ENCODE measurements around the gene CEACAM19.

CEACAM19 gene

DNA sequence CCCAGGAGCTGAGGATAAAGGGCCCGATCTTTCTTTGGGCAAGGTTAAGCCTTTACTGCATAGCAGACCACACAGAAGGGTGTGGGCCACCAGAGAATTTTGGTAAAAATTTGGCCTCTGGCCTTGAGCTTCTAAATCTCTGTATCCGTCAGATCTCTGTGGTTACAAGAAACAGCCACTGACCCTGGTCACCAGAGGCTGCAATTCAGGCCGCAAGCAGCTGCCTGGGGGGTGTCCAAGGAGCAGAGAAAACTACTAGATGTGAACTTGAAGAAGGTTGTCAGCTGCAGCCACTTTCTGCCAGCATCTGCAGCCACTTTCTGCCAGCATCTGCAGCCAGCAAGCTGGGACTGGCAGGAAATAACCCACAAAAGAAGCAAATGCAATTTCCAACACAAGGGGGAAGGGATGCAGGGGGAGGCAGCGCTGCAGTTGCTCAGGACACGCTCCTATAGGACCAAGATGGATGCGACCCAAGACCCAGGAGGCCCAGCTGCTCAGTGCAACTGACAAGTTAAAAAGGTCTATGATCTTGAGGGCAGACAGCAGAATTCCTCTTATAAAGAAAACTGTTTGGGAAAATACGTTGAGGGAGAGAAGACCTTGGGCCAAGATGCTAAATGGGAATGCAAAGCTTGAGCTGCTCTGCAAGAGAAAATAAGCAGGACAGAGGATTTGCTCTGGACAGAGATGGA lies 8.4 kb upstream of the CEACAM19 start:
- no peak overlapping the region for H3K27ac ChIP-seq
- TF ChIP-seq, protein P1, sequence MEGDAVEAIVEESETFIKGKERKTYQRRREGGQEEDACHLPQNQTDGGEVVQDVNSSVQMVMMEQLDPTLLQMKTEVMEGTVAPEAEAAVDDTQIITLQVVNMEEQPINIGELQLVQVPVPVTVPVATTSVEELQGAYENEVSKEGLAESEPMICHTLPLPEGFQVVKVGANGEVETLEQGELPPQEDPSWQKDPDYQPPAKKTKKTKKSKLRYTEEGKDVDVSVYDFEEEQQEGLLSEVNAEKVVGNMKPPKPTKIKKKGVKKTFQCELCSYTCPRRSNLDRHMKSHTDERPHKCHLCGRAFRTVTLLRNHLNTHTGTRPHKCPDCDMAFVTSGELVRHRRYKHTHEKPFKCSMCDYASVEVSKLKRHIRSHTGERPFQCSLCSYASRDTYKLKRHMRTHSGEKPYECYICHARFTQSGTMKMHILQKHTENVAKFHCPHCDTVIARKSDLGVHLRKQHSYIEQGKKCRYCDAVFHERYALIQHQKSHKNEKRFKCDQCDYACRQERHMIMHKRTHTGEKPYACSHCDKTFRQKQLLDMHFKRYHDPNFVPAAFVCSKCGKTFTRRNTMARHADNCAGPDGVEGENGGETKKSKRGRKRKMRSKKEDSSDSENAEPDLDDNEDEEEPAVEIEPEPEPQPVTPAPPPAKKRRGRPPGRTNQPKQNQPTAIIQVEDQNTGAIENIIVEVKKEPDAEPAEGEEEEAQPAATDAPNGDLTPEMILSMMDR (IDR thresholded peaks at IDR 0.05): no peak
- H3K4me2 ChIP-seq (ENCODE audit: low read length): no peak overlapping the region
- H2AFZ ChIP-seq: no peak overlapping the region
- H3K4me3 ChIP-seq (ENCODE audit: low read depth, low read length): no peak overlapping the region
- no peaks in the 10 kb centered on the region for H3K36me3 ChIP-seq (ENCODE audit: control insufficient read depth, insufficient read depth, low read length)
- H3K79me2 ChIP-seq: no peaks in the 10 kb centered on the region
- no peak overlapping the region for H3K9ac ChIP-seq
- H3K4me1 ChIP-seq: no peaks in the 10 kb centered on the region
- no peaks in the 10 kb centered on the region for H3K9me3 ChIP-seq (ENCODE audit: control insufficient read depth, low read length)
- no peaks in the 10 kb centered on the region for H3K27me3 ChIP-seq (ENCODE audit: control insufficient read depth, insufficient read depth, low read length)

DNA sequence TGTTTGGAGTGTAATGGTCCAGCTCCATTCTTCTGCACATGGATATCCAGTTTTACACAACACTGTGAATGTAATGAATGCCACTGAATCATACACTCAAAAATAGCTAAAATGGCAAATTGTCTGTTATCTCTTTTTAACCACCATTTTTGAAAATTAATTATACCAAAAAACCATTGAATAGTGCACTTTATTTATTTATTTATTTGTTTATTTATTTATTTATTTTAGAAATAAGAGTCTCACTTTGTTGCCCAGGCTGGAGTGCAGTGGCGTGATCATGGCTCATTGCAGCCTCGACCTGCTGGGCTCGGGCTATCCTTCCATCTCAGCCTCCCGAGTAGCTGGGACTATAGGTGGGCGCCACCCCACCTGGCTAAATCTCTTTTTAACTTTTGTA lies 7.3 kb upstream of the CEACAM19 start:
- H3K36me3 ChIP-seq (ENCODE audit: control insufficient read depth, insufficient read depth, low read length): no peaks in the 10 kb centered on the region

DNA sequence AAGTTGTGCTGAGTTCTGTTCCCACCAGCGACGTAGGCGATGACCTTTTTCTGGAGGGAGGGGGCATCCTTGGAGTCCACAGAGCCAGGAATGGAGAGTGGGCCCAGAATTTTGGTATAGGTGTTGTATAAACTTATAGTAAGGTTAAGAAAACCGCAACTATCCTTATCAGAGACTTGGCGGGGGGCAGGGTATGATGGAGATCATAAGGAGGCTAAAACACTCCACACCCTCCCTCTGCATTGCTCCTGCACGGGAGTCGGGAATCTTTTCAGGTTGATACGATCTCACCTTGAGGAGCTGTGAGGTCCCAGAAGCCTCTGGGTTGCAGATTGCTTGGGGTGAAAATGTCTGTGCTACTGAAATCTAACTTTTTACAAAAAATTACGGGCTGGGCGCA lies 6.3 kb upstream of the CEACAM19 start:
- Histone ChIP-seq H3K9ac (no peak overlapping the region), H3K36me3 (ENCODE audit: control insufficient read depth, insufficient read depth, low read length) (no peaks in the 10 kb centered on the region), H3K27me3 (ENCODE audit: control insufficient read depth, insufficient read depth, low read length) (no peaks in the 10 kb centered on the region), H2AFZ (no peak overlapping the region), H3K9me3 (ENCODE audit: control insufficient read depth, low read length) (no peaks in the 10 kb centered on the region), H3K79me2 (no peaks in the 10 kb centered on the region), H3K4me1 (no peaks in the 10 kb centered on the region), H3K27ac (no peak overlapping the region), H3K4me3 (ENCODE audit: low read depth, low read length) (no peak overlapping the region), H3K4me2 (ENCODE audit: low read length) (no peak overlapping the region)
- TF ChIP-seq, protein P1 (IDR thresholded peaks at IDR 0.05): no peak

More for the DNA sequence above, 7.3 kb upstream of the CEACAM19 start:
- no peaks in the 10 kb centered on the region for H3K9me3 ChIP-seq (ENCODE audit: control insufficient read depth, low read length)
- H3K27ac ChIP-seq: no peak overlapping the region
- H3K9ac ChIP-seq: no peak overlapping the region
- no peaks in the 10 kb centered on the region for H3K4me1 ChIP-seq
- no peak overlapping the region for H3K4me3 ChIP-seq (ENCODE audit: low read depth, low read length)
- H3K27me3 ChIP-seq (ENCODE audit: control insufficient read depth, insufficient read depth, low read length): no peaks in the 10 kb centered on the region
- TF ChIP-seq, protein P1 (IDR thresholded peaks at IDR 0.05): no peak
- H3K4me2 ChIP-seq (ENCODE audit: low read length): no peak overlapping the region
- no peak overlapping the region for H2AFZ ChIP-seq
- no peaks in the 10 kb centered on the region for H3K79me2 ChIP-seq

DNA sequence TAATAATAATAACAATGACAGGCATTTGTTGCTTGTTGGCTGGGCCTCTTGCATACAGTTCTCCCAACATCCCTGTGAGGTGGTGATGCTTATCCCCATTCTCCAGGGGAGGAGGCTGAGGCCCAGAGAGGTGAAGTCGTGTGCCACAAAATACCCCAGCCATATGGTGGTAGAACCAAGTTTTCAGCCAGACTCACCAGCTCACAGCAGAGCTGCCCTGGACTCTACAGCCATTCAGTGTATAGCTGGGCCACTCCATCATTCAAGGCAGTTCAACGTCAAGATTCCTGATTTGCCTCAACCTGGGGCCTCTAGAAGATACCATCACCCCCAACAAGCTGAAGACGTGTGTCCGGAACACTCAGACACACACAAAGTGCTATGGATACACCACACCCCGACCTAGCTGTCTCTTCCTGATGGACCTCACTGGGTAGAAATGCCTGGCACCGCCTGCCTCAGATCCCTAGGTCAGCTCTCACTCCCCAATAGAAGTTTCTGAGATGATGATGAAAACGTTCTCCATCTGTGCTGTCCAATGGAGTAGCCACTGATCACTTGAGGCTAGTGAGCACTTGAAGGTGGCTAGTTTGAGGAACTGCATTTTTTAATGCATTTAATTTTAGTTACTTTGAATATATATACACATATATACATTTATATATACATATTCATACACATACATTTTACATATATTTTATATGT lies 4.3 kb upstream of the CEACAM19 start:
- Histone ChIP-seq H3K4me3 (ENCODE audit: low read depth, low read length) (no peak overlapping the region), H3K27me3 (ENCODE audit: control insufficient read depth, insufficient read depth, low read length) (no peaks in the 10 kb centered on the region), H3K4me1 (no peaks in the 10 kb centered on the region), H3K27ac (no peak overlapping the region), H3K9me3 (ENCODE audit: control insufficient read depth, low read length) (no peaks in the 10 kb centered on the region), H2AFZ (no peak overlapping the region), H3K79me2 (no peaks in the 10 kb centered on the region), H3K36me3 (ENCODE audit: control insufficient read depth, insufficient read depth, low read length) (no peaks in the 10 kb centered on the region), H3K9ac (no peak overlapping the region), H3K4me2 (ENCODE audit: low read length) (no peak overlapping the region)
- TF ChIP-seq, protein P1 (IDR thresholded peaks at IDR 0.05): no peak

Data from parathyroid adenoma (tissue), 2 donors.